WTC11 (cell line): ENCODE results near the gene TMTC2. TPM values are rescaled to one million over a fixed set of nuclear protein-coding genes. Genes with fewer than 3 reads are reported as not detected.

Experiments
- ATAC-seq: fragments of 200-7000 bp; cut with Tn5 transposase; 2 replicates; pipeline ENCODE4 v1.10.0; 2021; ENCODE audit warnings: mild to moderate bottlenecking, moderate library complexity
- CTCF ChIA-PET: fragments of 300-600 bp; sonication (Branson Sonifier 250); formaldehyde crosslinking; loops from one replicate; lab custom pipeline; 2021; ENCODE audit warnings: antibody characterized with exemption; lab: Charles Lee
- POLR2A ChIA-PET: fragments of 350-600 bp; sonication (Branson Sonifier 250); formaldehyde crosslinking; loops from one replicate; lab custom pipeline; 2021; ENCODE audit warnings: antibody characterized with exemption; lab: Charles Lee
- DNase-seq: peaks from one replicate; pipeline ENCODE4 v3.0.0; 2021; ENCODE audit warnings: low spot score
- H3K27ac Mint-ChIP-seq: 2 replicates; pipeline ENCODE4 v1.8.0; 2021; ENCODE audit warnings: mixed read lengths
- H3K27me3 Mint-ChIP-seq: 2 replicates; pipeline ENCODE4 v1.8.0; 2021; ENCODE audit warnings: low read depth, mild to moderate bottlenecking, moderate library complexity, mixed read lengths
- H3K36me3 Mint-ChIP-seq: 2 replicates; pipeline ENCODE4 v1.8.0; 2021; ENCODE audit warnings: mixed read lengths
- H3K4me1 Mint-ChIP-seq: 2 replicates; pipeline ENCODE4 v1.8.0; 2022; ENCODE audit warnings: mixed read lengths
- H3K4me3 Mint-ChIP-seq: 2 replicates; pipeline ENCODE4 v1.8.0; 2021; ENCODE audit warnings: mild to moderate bottlenecking, moderate library complexity, mixed read lengths
- H3K9me3 Mint-ChIP-seq: 2 replicates; pipeline ENCODE4 v1.8.0; 2021; ENCODE audit warnings: mixed read lengths
- AFF4 ChIP-seq: sonication (generic); formaldehyde crosslinking; IDR thresholded peaks from 2 replicates; pipeline ENCODE4 v1.8.1; 2023; ENCODE audit warnings: mild to moderate bottlenecking, missing genetic modification reagents, borderline replicate concordance
- ERG ChIP-seq: fragments of 250-450 bp; sonication (Bioruptor Pico); IDR thresholded peaks from 2 replicates; pipeline ENCODE4 v1.8.0; 2021; ENCODE audit warnings: mild to moderate bottlenecking
- GABPB1 ChIP-seq: sonication (generic); formaldehyde crosslinking; IDR thresholded peaks from 2 replicates; pipeline ENCODE4 v1.8.1; 2023; ENCODE audit warnings: mild to moderate bottlenecking, missing genetic modification reagents
- JAZF1 ChIP-seq: fragments of 250-450 bp; sonication (Bioruptor Pico); IDR thresholded peaks from 2 replicates; pipeline ENCODE4 v1.9.0; 2021; ENCODE audit warnings: moderate library complexity, mild to moderate bottlenecking, inconsistent platforms
- JUN ChIP-seq: sonication (generic); formaldehyde crosslinking; IDR thresholded peaks from 2 replicates; pipeline ENCODE4 v1.8.0; 2023; ENCODE audit warnings: mild to moderate bottlenecking, missing genetic modification reagents
- MXD4 ChIP-seq: fragments of 250-450 bp; sonication (Bioruptor Pico); IDR thresholded peaks from 2 replicates; pipeline ENCODE4 v1.8.0; 2021; ENCODE audit warnings: mild to moderate bottlenecking, moderate library complexity, borderline replicate concordance
- OVOL2 ChIP-seq: fragments of 250-450 bp; sonication (Bioruptor Pico); IDR thresholded peaks from 2 replicates; pipeline ENCODE4 v1.9.0; 2021; ENCODE audit warnings: mild to moderate bottlenecking, borderline replicate concordance
- USF1 ChIP-seq: sonication (generic); formaldehyde crosslinking; IDR thresholded peaks from 2 replicates; pipeline ENCODE4 v1.8.0; 2022; ENCODE audit warnings: mild to moderate bottlenecking, missing genetic modification reagents
- ZNF219 ChIP-seq: sonication (generic); formaldehyde crosslinking; IDR thresholded peaks from 2 replicates; pipeline ENCODE4 v1.8.0; 2023; ENCODE audit warnings: missing genetic modification reagents, mild to moderate bottlenecking, borderline replicate concordance
- ZNF317 ChIP-seq: sonication (generic); formaldehyde crosslinking; IDR thresholded peaks from 2 replicates; pipeline ENCODE4 v1.8.1; 2023; ENCODE audit warnings: low read depth, mild to moderate bottlenecking, moderate library complexity, missing genetic modification reagents, borderline replicate concordance
- total RNA-seq: library from RNA; stranded (reverse); gene quantifications from 3 replicates; pipeline ENCODE4 v1.2.3, GENCODE V29; 2021
- TF ChIP-seq, protein P1 (sequence below): fragments of 250-450 bp; sonication (Bioruptor Pico); IDR thresholded peaks from 2 replicates; pipeline ENCODE4 v1.9.0; 2021; ENCODE audit warnings: mild to moderate bottlenecking
- TF ChIP-seq, protein P2 (sequence below): fragments of 250-450 bp; sonication (Bioruptor Pico); IDR thresholded peaks from 2 replicates; pipeline ENCODE4 v1.9.0; 2021; ENCODE audit warnings: mild to moderate bottlenecking, borderline replicate concordance
- TF ChIP-seq, protein P3 (sequence below): sonication (generic); formaldehyde crosslinking; IDR thresholded peaks from 2 replicates; pipeline ENCODE4 v1.8.1; 2022; ENCODE audit warnings: missing genetic modification reagents, borderline replicate concordance

The TMTC2 gene
- total RNA-seq, 1 experiment from 2014 or later: 6.4 TPM

DNA sequence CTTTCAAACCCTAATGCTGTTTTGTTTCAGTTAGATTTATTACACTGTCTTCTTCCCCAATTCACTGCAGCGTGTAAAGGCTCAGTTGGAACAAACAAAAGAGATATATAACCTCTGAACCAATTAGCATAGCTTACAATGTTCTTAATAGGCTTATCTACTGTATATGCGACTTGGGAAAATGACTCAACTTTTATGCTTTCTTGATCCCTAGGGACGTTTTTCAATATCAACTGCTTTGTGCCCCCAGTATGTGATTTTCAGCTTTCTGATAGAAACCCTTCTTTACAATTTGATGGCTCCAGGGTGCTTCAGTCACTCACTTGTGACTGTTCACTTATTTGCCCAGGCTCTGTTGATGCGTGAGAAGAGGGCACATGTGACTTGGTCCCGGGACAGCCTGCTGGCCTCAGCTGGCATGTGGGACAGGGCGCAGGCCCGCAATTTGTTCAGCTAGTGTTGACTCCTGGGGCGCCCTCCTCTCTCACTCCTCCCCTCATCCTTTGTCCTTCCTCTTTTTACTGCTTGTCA lies 107.1 kb downstream of the TMTC2 start (continued):
- no peak for TF ChIP-seq ZNF317

GRCh38 chr12:82797480-82797879 lies 110.8 kb downstream of the TMTC2 start:
- Mint-ChIP-seq H3K36me3 (peaks cover 15% of the 10 kb centered on the region), H3K4me3 (no peak overlapping the region), H3K9me3 (peaks cover 17% of the 10 kb centered on the region), H3K27ac (no peak overlapping the region), H3K27me3 (no peaks in the 10 kb centered on the region), H3K4me1 (peaks cover 15% of the 10 kb centered on the region)
- POLR2A ChIA-PET: no interaction called here
- ATAC-seq (no peak), DNase-seq (no peak)
- no peak for TF ChIP-seq MXD4 (CRISPR knock-in tag)
- TF ChIP-seq, protein P1, sequence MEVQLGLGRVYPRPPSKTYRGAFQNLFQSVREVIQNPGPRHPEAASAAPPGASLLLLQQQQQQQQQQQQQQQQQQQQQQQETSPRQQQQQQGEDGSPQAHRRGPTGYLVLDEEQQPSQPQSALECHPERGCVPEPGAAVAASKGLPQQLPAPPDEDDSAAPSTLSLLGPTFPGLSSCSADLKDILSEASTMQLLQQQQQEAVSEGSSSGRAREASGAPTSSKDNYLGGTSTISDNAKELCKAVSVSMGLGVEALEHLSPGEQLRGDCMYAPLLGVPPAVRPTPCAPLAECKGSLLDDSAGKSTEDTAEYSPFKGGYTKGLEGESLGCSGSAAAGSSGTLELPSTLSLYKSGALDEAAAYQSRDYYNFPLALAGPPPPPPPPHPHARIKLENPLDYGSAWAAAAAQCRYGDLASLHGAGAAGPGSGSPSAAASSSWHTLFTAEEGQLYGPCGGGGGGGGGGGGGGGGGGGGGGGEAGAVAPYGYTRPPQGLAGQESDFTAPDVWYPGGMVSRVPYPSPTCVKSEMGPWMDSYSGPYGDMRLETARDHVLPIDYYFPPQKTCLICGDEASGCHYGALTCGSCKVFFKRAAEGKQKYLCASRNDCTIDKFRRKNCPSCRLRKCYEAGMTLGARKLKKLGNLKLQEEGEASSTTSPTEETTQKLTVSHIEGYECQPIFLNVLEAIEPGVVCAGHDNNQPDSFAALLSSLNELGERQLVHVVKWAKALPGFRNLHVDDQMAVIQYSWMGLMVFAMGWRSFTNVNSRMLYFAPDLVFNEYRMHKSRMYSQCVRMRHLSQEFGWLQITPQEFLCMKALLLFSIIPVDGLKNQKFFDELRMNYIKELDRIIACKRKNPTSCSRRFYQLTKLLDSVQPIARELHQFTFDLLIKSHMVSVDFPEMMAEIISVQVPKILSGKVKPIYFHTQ (CRISPR knock-in tag): no peak
- TF ChIP-seq, protein P2, sequence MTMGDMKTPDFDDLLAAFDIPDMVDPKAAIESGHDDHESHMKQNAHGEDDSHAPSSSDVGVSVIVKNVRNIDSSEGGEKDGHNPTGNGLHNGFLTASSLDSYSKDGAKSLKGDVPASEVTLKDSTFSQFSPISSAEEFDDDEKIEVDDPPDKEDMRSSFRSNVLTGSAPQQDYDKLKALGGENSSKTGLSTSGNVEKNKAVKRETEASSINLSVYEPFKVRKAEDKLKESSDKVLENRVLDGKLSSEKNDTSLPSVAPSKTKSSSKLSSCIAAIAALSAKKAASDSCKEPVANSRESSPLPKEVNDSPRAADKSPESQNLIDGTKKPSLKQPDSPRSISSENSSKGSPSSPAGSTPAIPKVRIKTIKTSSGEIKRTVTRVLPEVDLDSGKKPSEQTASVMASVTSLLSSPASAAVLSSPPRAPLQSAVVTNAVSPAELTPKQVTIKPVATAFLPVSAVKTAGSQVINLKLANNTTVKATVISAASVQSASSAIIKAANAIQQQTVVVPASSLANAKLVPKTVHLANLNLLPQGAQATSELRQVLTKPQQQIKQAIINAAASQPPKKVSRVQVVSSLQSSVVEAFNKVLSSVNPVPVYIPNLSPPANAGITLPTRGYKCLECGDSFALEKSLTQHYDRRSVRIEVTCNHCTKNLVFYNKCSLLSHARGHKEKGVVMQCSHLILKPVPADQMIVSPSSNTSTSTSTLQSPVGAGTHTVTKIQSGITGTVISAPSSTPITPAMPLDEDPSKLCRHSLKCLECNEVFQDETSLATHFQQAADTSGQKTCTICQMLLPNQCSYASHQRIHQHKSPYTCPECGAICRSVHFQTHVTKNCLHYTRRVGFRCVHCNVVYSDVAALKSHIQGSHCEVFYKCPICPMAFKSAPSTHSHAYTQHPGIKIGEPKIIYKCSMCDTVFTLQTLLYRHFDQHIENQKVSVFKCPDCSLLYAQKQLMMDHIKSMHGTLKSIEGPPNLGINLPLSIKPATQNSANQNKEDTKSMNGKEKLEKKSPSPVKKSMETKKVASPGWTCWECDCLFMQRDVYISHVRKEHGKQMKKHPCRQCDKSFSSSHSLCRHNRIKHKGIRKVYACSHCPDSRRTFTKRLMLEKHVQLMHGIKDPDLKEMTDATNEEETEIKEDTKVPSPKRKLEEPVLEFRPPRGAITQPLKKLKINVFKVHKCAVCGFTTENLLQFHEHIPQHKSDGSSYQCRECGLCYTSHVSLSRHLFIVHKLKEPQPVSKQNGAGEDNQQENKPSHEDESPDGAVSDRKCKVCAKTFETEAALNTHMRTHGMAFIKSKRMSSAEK (CRISPR knock-in tag): no peak
- TF ChIP-seq JUN (CRISPR knock-in tag): no peak
- no peak for TF ChIP-seq OVOL2
- no peak for TF ChIP-seq GABPB1 (CRISPR knock-in tag)
- no peak for TF ChIP-seq ERG (CRISPR knock-in tag)
- no peak for TF ChIP-seq AFF4 (CRISPR knock-in tag)
- no peak for TF ChIP-seq JAZF1 (CRISPR knock-in tag)
- TF ChIP-seq, protein P3, sequence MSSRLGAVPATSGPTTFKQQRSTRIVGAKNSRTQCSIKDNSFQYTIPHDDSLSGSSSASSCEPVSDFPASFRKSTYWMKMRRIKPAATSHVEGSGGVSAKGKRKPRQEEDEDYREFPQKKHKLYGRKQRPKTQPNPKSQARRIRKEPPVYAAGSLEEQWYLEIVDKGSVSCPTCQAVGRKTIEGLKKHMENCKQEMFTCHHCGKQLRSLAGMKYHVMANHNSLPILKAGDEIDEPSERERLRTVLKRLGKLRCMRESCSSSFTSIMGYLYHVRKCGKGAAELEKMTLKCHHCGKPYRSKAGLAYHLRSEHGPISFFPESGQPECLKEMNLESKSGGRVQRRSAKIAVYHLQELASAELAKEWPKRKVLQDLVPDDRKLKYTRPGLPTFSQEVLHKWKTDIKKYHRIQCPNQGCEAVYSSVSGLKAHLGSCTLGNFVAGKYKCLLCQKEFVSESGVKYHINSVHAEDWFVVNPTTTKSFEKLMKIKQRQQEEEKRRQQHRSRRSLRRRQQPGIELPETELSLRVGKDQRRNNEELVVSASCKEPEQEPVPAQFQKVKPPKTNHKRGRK (CRISPR knock-in tag): no peak
- no peak for TF ChIP-seq USF1 (CRISPR knock-in tag)
- TF ChIP-seq ZNF219: no peak
- CTCF ChIA-PET: no interaction called here
